Pons (tissue), 1 donor: ENCODE data around the gene PPP2R2D.

ENCODE experiments used
- DNase-seq: peaks from one replicate; pipeline ENCODE4 v3.0.0-alpha.2; 2016; ENCODE audit warnings: low spot score

The PPP2R2D gene

DNA sequence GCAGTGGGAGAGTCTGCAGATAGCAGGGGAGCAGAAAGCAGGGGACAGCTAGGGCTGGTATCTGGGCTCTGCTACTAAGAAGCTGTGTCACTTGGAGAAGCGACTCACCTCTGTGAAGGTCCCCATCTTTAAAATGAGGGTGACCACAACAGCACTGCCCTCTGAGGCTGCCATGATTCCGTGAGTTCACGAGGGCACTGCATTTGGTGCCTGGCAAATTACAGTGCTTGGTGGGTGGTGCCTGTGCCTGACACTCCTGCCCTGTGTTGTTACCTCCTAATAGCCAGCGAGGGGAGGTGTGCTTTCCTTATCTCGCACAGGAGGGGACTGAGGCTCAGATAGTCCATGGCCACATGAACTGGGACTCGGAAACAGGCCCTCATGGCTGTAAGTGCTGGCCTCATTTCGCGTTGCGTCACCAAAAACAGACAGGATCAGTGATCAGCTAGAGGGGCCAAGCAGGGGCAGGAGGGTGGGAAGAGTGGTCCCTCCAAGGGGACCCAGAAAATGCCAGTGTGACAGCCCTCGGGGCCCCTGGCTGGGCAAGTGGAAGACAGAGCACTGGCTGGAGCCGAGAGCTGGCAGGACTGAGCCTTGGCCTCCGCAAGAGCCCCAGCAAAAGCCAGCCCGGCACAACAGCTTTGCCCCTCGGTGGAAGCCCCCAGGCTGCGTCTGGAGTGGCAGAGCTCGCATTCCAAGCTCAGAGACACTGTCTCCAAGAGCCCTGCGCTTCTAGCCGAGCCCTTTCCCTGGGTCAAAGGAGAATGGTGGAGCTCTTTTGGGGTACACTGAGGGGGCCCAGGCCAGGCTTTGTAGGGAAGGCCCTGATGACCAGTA is 98.3 kb downstream of the PPP2R2D start:
- DNase-seq: no peak

DNA sequence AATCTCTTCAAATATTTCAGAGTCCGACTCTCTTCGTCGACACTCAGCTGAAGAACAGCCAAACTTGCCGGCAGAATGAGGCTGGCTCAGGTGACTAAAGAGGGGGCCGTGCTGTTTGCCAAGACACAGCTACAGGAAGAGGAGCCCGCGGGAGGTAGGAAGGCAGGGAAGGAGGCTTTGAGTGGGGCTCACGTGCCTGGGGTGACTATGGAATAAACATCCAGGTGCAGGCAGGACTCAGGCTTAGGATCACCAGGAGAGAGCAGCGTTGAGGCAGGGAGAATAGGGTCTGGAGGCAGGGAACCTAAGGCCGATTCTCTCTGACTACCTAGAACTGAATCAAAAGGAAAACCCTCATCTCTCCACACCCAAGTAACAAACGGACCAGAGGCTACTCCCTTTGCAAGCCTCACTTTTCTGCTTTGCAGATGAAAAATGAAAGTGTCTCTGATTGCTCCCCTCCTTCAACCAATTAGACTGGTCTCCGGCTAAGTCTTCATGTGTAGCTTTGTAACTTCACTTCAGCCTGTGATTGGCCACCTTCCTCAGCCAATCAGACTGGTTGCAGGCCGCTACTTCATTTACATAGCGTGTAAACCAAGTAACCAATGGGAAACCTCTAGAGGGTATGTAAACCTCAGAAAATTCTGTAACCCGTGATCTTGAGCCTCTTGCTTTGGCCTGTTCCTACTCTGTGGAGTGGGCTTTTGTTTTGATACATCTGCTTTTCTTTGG is 100.6 kb downstream of the PPP2R2D start:
- DNase-seq: no peak

GRCh38 chr10:132002004-132002403 is 101.2 kb downstream of the PPP2R2D start:
- no peak for DNase-seq

DNA sequence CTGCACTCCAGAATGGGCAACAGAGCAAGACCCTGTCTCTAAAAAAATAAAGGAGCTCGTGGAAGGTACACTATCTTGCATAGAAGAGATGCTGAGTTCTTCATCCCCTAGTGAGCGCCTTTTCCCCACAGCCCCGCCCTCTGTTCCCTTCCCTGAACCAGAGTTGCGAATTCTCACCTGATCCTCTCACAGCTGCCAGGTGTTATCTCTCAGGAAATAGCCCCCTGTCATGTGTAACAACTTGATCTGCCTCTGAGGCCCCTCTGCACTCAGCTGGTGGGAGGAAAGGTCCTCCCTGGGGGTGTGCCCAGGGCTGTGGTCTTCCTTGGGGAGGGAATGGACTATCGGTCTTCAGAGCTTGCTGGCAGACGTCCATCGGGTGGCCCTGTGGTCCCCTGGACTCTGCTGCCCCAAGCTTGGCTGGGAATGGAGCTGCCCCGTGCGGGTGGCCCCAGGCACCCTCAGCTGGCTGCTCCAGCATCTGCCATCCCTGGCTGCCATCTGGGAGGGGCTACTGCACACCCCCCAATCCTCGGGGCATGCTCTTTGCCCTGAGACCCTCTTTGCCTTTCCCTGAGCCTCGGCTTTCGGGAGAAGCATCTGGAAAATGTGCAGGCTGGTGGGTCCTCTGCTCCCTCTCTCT is 102.6 kb downstream of the PPP2R2D start:
- DNase-seq: no peak

GRCh38 chr10:132004052-132004451 is 103.2 kb downstream of the PPP2R2D start:
- no peak for DNase-seq

GRCh38 chr10:132005147-132005546 is 104.3 kb downstream of the PPP2R2D start:
- DNase-seq: no peak

GRCh38 chr10:132006966-132007365 is 106.2 kb downstream of the PPP2R2D start:
- DNase-seq: no peak

DNA sequence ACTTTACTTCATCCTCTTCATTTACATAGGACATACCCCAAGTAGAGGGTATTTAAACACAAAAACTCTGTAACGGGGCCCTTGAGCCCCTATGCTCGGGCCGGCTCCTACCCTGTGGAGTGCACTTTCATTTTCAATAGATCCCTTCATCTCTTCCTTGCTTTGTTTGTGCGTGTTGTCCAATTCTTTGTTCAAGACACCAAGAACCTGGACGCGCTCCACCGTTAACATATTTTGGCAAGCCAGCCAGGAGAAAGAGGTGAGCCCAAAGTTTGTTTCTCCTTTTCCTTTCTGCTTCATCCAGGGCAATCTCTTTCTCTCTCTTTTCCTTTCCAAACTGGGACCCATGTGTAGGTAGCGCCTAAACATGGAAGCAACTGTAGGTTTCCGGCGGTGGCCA is 106.9 kb downstream of the PPP2R2D start:
- no peak for DNase-seq
